ENCODE measurements around the gene MED22. TPM values are rescaled to one million over a fixed set of nuclear protein-coding genes. Genes with fewer than 3 reads are reported as not detected.

Gene MED22
- total and polyA plus RNA-seq, 2 experiments from 2014 or later: 20.9 to 85.7 TPM

GRCh38 chr9:133370685-133371084 lies 22.8 kb upstream of the MED22 start (continued):
- TF ChIP-seq, protein P1, sequence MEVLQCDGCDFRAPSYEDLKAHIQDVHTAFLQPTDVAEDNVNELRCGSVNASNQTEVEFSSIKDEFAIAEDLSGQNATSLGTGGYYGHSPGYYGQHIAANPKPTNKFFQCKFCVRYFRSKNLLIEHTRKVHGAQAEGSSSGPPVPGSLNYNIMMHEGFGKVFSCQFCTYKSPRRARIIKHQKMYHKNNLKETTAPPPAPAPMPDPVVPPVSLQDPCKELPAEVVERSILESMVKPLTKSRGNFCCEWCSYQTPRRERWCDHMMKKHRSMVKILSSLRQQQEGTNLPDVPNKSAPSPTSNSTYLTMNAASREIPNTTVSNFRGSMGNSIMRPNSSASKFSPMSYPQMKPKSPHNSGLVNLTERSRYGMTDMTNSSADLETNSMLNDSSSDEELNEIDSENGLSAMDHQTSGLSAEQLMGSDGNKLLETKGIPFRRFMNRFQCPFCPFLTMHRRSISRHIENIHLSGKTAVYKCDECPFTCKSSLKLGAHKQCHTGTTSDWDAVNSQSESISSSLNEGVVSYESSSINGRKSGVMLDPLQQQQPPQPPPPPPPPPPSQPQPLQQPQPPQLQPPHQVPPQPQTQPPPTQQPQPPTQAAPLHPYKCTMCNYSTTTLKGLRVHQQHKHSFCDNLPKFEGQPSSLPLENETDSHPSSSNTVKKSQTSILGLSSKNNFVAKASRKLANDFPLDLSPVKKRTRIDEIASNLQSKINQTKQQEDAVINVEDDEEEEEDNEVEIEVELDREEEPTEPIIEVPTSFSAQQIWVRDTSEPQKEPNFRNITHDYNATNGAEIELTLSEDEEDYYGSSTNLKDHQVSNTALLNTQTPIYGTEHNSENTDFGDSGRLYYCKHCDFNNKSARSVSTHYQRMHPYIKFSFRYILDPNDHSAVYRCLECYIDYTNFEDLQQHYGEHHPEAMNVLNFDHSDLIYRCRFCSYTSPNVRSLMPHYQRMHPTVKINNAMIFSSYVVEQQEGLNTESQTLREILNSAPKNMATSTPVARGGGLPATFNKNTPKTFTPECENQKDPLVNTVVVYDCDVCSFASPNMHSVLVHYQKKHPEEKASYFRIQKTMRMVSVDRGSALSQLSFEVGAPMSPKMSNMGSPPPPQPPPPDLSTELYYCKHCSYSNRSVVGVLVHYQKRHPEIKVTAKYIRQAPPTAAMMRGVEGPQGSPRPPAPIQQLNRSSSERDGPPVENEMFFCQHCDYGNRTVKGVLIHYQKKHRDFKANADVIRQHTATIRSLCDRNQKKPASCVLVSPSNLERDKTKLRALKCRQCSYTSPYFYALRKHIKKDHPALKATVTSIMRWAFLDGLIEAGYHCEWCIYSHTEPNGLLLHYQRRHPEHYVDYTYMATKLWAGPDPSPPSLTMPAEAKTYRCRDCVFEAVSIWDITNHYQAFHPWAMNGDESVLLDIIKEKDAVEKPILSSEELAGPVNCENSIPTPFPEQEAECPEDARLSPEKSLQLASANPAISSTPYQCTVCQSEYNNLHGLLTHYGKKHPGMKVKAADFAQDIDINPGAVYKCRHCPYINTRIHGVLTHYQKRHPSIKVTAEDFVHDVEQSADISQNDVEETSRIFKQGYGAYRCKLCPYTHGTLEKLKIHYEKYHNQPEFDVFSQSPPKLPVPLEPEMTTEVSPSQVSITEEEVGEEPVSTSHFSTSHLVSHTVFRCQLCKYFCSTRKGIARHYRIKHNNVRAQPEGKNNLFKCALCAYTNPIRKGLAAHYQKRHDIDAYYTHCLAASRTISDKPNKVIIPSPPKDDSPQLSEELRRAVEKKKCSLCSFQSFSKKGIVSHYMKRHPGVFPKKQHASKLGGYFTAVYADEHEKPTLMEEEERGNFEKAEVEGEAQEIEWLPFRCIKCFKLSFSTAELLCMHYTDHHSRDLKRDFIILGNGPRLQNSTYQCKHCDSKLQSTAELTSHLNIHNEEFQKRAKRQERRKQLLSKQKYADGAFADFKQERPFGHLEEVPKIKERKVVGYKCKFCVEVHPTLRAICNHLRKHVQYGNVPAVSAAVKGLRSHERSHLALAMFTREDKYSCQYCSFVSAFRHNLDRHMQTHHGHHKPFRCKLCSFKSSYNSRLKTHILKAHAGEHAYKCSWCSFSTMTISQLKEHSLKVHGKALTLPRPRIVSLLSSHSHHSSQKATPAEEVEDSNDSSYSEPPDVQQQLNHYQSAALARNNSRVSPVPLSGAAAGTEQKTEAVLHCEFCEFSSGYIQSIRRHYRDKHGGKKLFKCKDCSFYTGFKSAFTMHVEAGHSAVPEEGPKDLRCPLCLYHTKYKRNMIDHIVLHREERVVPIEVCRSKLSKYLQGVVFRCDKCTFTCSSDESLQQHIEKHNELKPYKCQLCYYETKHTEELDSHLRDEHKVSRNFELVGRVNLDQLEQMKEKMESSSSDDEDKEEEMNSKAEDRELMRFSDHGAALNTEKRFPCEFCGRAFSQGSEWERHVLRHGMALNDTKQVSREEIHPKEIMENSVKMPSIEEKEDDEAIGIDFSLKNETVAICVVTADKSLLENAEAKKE (CRISPR knock-in tag; IDR thresholded peaks at IDR 0.05): no peak
- no peak for TF ChIP-seq ZNF331 (CRISPR knock-in tag; IDR thresholded peaks at IDR 0.05; ENCODE audit: low read depth)
- no peak for TF ChIP-seq ETS1 (IDR thresholded peaks at IDR 0.05)
- TF ChIP-seq STAT1 (IDR thresholded peaks at IDR 0.05; ENCODE audit: unreplicated experiment): no peak
- no peak for TF ChIP-seq NANOG (IDR thresholded peaks at IDR 0.05; ENCODE audit: borderline replicate concordance)
- no peak for TF ChIP-seq EZH2phosphoT487 (IDR thresholded peaks at IDR 0.05; ENCODE audit: unreplicated experiment)

GRCh38 chr9:133369933-133370332 lies 22.0 kb upstream of the MED22 start:
- no peak overlapping the region for H3K4me2 ChIP-seq
- Mint-ChIP-seq H3K27ac (no peak overlapping the region), H3K4me1 (peaks cover 16% of the 10 kb centered on the region), H3K9me3 (no peaks in the 10 kb centered on the region), H3K27me3 (ENCODE audit: insufficient read depth, low read depth, poor library complexity) (peaks cover 9% of the 10 kb centered on the region), H3K36me3 (ENCODE audit: low read depth) (peaks cover 59% of the 10 kb centered on the region), H3K4me3 (no peak overlapping the region)
- no peak for ATAC-seq
- H3K9me2 ChIP-seq (ENCODE audit: insufficient read depth): no peaks in the 10 kb centered on the region
- H3K27ac ChIP-seq (ENCODE audit: low read depth): no peak overlapping the region
- peaks cover 6% of the 10 kb centered on the region; the same call in 1 of the 2 replicates for H3K4me1 ChIP-seq (ENCODE audit: insufficient read depth)
- peaks cover 93% of the 10 kb centered on the region for H3K79me2 ChIP-seq (replicated peaks; ENCODE audit: insufficient read depth)
- no peak overlapping the region for H3K4me3 ChIP-seq
- H3F3A ChIP-seq (replicated peaks; ENCODE audit: low read depth): peaks cover 8% of the 10 kb centered on the region; the same call in 1 of the 2 replicates
- DNase-seq (ENCODE audit: low spot score): no peak
- peaks cover 15% of the 10 kb centered on the region for H3K36me3 ChIP-seq (ENCODE audit: insufficient read depth)
- H2AFZ ChIP-seq: no peak overlapping the region
- no peaks in the 10 kb centered on the region for H3K27me3 ChIP-seq (ENCODE audit: insufficient read depth)
- H4K20me1 ChIP-seq (replicated peaks; ENCODE audit: insufficient read depth): peaks cover 82% of the 10 kb centered on the region
- TF ChIP-seq CREB1 (CRISPR knock-in tag; IDR thresholded peaks at IDR 0.05; ENCODE audit: low read depth): no peak
- no peak for TF ChIP-seq JUNB (IDR thresholded peaks at IDR 0.05; ENCODE audit: unreplicated experiment)
- TF ChIP-seq, protein P2, sequence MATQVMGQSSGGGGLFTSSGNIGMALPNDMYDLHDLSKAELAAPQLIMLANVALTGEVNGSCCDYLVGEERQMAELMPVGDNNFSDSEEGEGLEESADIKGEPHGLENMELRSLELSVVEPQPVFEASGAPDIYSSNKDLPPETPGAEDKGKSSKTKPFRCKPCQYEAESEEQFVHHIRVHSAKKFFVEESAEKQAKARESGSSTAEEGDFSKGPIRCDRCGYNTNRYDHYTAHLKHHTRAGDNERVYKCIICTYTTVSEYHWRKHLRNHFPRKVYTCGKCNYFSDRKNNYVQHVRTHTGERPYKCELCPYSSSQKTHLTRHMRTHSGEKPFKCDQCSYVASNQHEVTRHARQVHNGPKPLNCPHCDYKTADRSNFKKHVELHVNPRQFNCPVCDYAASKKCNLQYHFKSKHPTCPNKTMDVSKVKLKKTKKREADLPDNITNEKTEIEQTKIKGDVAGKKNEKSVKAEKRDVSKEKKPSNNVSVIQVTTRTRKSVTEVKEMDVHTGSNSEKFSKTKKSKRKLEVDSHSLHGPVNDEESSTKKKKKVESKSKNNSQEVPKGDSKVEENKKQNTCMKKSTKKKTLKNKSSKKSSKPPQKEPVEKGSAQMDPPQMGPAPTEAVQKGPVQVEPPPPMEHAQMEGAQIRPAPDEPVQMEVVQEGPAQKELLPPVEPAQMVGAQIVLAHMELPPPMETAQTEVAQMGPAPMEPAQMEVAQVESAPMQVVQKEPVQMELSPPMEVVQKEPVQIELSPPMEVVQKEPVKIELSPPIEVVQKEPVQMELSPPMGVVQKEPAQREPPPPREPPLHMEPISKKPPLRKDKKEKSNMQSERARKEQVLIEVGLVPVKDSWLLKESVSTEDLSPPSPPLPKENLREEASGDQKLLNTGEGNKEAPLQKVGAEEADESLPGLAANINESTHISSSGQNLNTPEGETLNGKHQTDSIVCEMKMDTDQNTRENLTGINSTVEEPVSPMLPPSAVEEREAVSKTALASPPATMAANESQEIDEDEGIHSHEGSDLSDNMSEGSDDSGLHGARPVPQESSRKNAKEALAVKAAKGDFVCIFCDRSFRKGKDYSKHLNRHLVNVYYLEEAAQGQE (IDR thresholded peaks at IDR 0.05; ENCODE audit: unreplicated experiment): no peak
- no peak for TF ChIP-seq ETS1 (IDR thresholded peaks at IDR 0.05)
- no peak for TF ChIP-seq ZNF114 (CRISPR knock-in tag; IDR thresholded peaks at IDR 0.05)
- no peak for TF ChIP-seq NANOG (IDR thresholded peaks at IDR 0.05; ENCODE audit: borderline replicate concordance)
- no peak for TF ChIP-seq POLR2AphosphoS5 (IDR thresholded peaks at IDR 0.05; ENCODE audit: low read depth)
- TF ChIP-seq EZH2 (IDR thresholded peaks at IDR 0.05; ENCODE audit: low read depth, unreplicated experiment): no peak
- no peak for TF ChIP-seq STAT1 (IDR thresholded peaks at IDR 0.05; ENCODE audit: unreplicated experiment)
- no peak for TF ChIP-seq ZNF331 (CRISPR knock-in tag; IDR thresholded peaks at IDR 0.05; ENCODE audit: low read depth)
